C4-2B (cell line): ENCODE results near the gene TAS2R50.

Experiments used
- CTCF ChIP-seq: fragments of 450-650 bp; conservative IDR thresholded peaks from 2 replicates; pipeline ENCODE4 v1.5.1; 2017; ENCODE audit warnings: mild to moderate bottlenecking
- ZFX ChIP-seq: fragments of 450-650 bp; IDR thresholded peaks from 2 replicates; pipeline ENCODE4 v1.6.1; 2017

- TF ChIP-seq CTCF: no peak
- TF ChIP-seq ZFX: no peak
These were observed 21.2 kb downstream of the TAS2R50 start for GRCh38 chr12:10965476-10965875.
